GM21447 (cell line): ENCODE measurements around the gene AP5Z1.
A peak's percentile ranks its signal among the peaks of the same experiment; 100 is the strongest.
"Not testable (repeated sequence)": the region's sequence is repeated elsewhere in the genome, so short reads cannot be mapped to it uniquely, and the experiment has no call there.

ENCODE experiments used
- ATAC-seq: cut with Tn5 transposase; IDR thresholded peaks from one replicate; pipeline ENCODE4 v1.9.1; 2021; ENCODE audit not compliant: unreplicated experiment

Gene AP5Z1

GRCh38 chr7:4787541-4787940, 12.1 kb downstream of the AP5Z1 start:
- ATAC-seq: no peak

GRCh38 chr7:4787947-4788626, 12.7 kb downstream of the AP5Z1 start:
- no peak for ATAC-seq

- ATAC-seq: no peak
Measured at GRCh38 chr7:4788627-4789189, 13.3 kb downstream of the AP5Z1 start.

GRCh38 chr7:4789194-4790077, 14.0 kb downstream of the AP5Z1 start:
- ATAC-seq: no peak

GRCh38 chr7:4790078-4790465, 14.6 kb downstream of the AP5Z1 start:
- ATAC-seq: no peak

GRCh38 chr7:4790516-4790991, 15.1 kb downstream of the AP5Z1 start:
- ATAC-seq: no peak

- ATAC-seq: no peak
Measured at GRCh38 chr7:4791101-4791737, 15.8 kb downstream of the AP5Z1 start.

- ATAC-seq: no peak
Measured at GRCh38 chr7:4791738-4792536, 16.5 kb downstream of the AP5Z1 start.

GRCh38 chr7:4792537-4793126, 17.2 kb downstream of the AP5Z1 start:
- no peak for ATAC-seq

- not testable (repeated sequence) for ATAC-seq
Measured at GRCh38 chr7:4793385-4793993, 18.1 kb downstream of the AP5Z1 start.

GRCh38 chr7:4794171-4794570, 18.7 kb downstream of the AP5Z1 start:
- ATAC-seq: not testable (repeated sequence)

GRCh38 chr7:4794591-4795350, 19.3 kb downstream of the AP5Z1 start:
- ATAC-seq: no peak

- no peak for ATAC-seq
Measured at GRCh38 chr7:4796453-4796852, 21.0 kb downstream of the AP5Z1 start.

- ATAC-seq: peak; percentile 71
Measured at GRCh38 chr7:4797858-4798705, 22.7 kb downstream of the AP5Z1 start.

- no peak for ATAC-seq
Measured at GRCh38 chr7:4798706-4799235, 23.3 kb downstream of the AP5Z1 start.

GRCh38 chr7:4799508-4800268, 24.3 kb downstream of the AP5Z1 start:
- no peak for ATAC-seq

GRCh38 chr7:4800487-4800886, 25.1 kb downstream of the AP5Z1 start:
- ATAC-seq: no peak
